Measurements from ENCODE around the gene APBA2.

APBA2 gene

GRCh38 chr15:29114221-29115092 lies 228.7 kb downstream of the APBA2 start:
- Histone ChIP-seq H3K9me3 (ENCODE audit: severe bottlenecking) (no peaks in the 10 kb centered on the region), H3K4me1 (ENCODE audit: insufficient read depth, poor library complexity, severe bottlenecking) (no peaks in the 10 kb centered on the region), H3K27ac (ENCODE audit: poor library complexity, severe bottlenecking) (no peak overlapping the region), H3K4me3 (ENCODE audit: severe bottlenecking) (no peak overlapping the region), H3K36me3 (ENCODE audit: low read depth) (no peaks in the 10 kb centered on the region), H3K27me3 (ENCODE audit: insufficient read depth, poor library complexity, severe bottlenecking) (no peaks in the 10 kb centered on the region)
- no peak for ATAC-seq (ENCODE audit: low read depth)
- DNase-seq (ENCODE audit: low spot score): no peak
- TF ChIP-seq, protein P1, sequence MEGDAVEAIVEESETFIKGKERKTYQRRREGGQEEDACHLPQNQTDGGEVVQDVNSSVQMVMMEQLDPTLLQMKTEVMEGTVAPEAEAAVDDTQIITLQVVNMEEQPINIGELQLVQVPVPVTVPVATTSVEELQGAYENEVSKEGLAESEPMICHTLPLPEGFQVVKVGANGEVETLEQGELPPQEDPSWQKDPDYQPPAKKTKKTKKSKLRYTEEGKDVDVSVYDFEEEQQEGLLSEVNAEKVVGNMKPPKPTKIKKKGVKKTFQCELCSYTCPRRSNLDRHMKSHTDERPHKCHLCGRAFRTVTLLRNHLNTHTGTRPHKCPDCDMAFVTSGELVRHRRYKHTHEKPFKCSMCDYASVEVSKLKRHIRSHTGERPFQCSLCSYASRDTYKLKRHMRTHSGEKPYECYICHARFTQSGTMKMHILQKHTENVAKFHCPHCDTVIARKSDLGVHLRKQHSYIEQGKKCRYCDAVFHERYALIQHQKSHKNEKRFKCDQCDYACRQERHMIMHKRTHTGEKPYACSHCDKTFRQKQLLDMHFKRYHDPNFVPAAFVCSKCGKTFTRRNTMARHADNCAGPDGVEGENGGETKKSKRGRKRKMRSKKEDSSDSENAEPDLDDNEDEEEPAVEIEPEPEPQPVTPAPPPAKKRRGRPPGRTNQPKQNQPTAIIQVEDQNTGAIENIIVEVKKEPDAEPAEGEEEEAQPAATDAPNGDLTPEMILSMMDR (IDR thresholded peaks at IDR 0.05; ENCODE audit: poor library complexity, severe bottlenecking): no peak

DNA sequence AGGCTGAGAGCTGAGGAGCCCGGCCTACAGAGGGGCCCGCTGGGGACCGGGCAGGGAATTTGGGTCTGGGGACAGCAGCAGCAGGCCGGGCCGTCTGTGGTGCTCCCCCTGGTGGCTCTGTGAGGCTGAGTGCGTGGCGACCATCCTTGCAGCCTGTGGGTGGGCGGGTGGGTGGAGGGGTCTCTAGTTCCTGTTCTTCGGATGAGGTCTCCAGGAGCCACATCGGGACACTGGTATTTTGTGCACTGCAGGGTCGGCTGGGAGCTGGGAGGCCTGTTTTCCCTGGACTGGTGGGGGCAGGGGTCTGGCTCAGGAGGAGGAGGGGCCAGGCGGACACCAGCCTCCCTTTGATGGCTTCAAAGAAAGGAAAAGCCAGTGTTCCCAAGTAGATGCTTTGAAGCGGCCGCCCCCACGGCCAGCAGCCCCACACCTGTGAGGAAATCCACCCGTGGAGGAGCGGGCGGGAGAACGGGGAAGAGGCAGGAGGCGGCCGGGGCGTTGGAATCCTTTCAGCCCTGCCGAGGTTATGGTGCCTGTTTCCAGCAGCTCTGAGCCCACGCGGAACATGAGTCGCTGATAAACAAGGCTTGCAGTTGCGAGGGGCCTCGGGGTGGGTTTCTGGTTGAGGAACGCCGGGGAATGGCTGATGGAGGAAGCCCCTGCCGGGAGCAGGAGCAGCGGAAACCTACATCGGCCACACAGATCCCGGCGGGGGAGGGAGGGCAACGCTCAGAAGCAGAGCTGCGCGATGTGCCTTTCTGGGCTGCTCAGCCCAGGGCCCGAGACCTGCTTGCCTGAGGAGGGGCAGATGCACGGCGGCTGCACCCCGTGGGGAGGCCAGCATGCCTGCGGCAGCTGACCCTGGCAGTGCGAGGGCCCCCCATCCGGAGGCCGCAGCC lies 229.6 kb downstream of the APBA2 start:
- no peak for ATAC-seq (ENCODE audit: low read depth)
- H3K4me3 ChIP-seq (ENCODE audit: severe bottlenecking): no peak overlapping the region
- no peak overlapping the region for H3K27ac ChIP-seq (ENCODE audit: poor library complexity, severe bottlenecking)
- H3K9me3 ChIP-seq (ENCODE audit: severe bottlenecking): no peaks in the 10 kb centered on the region
- no peaks in the 10 kb centered on the region for H3K27me3 ChIP-seq (ENCODE audit: insufficient read depth, poor library complexity, severe bottlenecking)
- TF ChIP-seq, protein P1 (IDR thresholded peaks at IDR 0.05; ENCODE audit: poor library complexity, severe bottlenecking): peak; percentile 45
- no peaks in the 10 kb centered on the region for H3K36me3 ChIP-seq (ENCODE audit: low read depth)
- DNase-seq (ENCODE audit: low spot score): no peak
- H3K4me1 ChIP-seq (ENCODE audit: insufficient read depth, poor library complexity, severe bottlenecking): no peaks in the 10 kb centered on the region

DNA sequence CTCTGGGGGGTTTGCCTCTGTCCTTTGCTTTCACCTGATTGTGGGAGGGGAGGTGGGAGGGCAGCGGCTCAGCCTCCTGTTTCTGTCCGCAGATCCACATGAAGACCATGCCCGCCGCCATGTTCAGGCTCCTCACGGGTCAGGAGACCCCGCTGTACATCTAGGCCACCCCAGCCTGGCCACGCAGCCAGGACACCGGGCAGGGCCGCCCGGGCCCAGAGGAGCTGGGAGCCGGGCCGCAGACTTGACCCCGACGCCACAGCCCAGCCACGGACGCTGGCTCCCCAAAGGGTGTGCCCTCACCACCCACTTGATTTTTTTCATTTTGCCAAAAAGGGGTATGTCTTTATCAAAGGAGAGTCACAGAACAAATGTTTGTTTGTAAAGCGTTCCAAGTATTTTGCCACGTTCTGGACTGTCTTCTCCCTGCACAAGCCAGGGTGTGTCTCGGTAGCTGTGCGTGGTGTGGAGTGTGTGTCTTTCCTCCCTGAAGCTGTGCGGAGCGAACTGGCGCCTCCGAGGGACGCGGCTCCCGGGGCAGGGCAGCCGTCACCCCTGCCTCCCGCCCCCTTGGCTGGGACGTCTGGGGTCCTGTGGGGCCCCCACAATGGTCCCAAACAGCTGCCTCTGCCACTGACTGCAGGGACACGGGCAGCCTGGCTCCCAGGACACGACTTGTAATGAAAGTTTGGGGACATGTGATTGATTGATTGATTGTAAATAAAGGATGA lies 231.4 kb downstream of the APBA2 start:
- TF ChIP-seq, protein P1 (IDR thresholded peaks at IDR 0.05; ENCODE audit: poor library complexity, severe bottlenecking): no peak
- H3K4me3 ChIP-seq (ENCODE audit: severe bottlenecking): no peak overlapping the region

DNA sequence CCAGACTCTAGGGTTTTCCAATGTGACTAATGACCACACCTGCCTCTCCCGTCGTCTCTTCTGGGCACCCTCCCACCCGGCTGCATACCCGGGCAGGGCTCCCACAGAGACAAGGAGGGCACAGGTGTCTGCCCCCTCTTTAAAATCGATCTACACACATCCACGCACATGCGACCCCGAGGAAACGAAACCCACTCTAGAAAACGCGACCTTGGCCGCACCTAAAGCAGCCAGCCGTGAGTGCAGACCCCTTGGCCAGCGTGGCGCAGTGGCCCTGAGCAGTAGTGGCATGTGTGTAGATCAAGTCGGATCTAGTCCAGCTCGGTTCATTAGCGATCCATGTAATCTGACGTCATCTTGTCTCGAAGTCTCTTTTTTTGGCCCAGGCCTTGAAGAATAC lies 232.0 kb downstream of the APBA2 start:
- no peaks in the 10 kb centered on the region for H3K27me3 ChIP-seq (ENCODE audit: insufficient read depth, poor library complexity, severe bottlenecking)
- H3K9me3 ChIP-seq (ENCODE audit: severe bottlenecking): no peaks in the 10 kb centered on the region
- H3K4me1 ChIP-seq (ENCODE audit: insufficient read depth, poor library complexity, severe bottlenecking): no peaks in the 10 kb centered on the region
- DNase-seq (ENCODE audit: low spot score) (no peak), ATAC-seq (ENCODE audit: low read depth) (no peak)
- TF ChIP-seq, protein P1 (IDR thresholded peaks at IDR 0.05; ENCODE audit: poor library complexity, severe bottlenecking): no peak
- no peak overlapping the region for H3K4me3 ChIP-seq (ENCODE audit: severe bottlenecking)
- no peak overlapping the region for H3K27ac ChIP-seq (ENCODE audit: poor library complexity, severe bottlenecking)
- H3K36me3 ChIP-seq (ENCODE audit: low read depth): no peaks in the 10 kb centered on the region

More for the DNA sequence above, 231.4 kb downstream of the APBA2 start:
- H3K9me3 ChIP-seq (ENCODE audit: severe bottlenecking): no peaks in the 10 kb centered on the region
- H3K36me3 ChIP-seq (ENCODE audit: low read depth): no peaks in the 10 kb centered on the region
- no peak overlapping the region for H3K27ac ChIP-seq (ENCODE audit: poor library complexity, severe bottlenecking)
- H3K27me3 ChIP-seq (ENCODE audit: insufficient read depth, poor library complexity, severe bottlenecking): no peaks in the 10 kb centered on the region
- no peak for DNase-seq (ENCODE audit: low spot score)
- no peak for ATAC-seq (ENCODE audit: low read depth)
- no peaks in the 10 kb centered on the region for H3K4me1 ChIP-seq (ENCODE audit: insufficient read depth, poor library complexity, severe bottlenecking)
